HCT116 (cell line): ENCODE results near the gene ITGAD. TPM values are rescaled to one million over a fixed set of nuclear protein-coding genes. Genes with fewer than 3 reads are reported as not detected.

Source experiments
- ATAC-seq: fragments of 200-7000 bp; cut with Tn5 transposase; 2 replicates; pipeline ENCODE4 v1.9.1; 2020; ENCODE audit warnings: mild to moderate bottlenecking, moderate library complexity
- BruUV-seq: library from RNA; stranded (reverse); fragments of 400-500 nt; replicated peaks from 2 replicates; lab custom pipeline; 2021; lab: Mats Ljungman, UMichigan
- CTCF ChIA-PET: fragments of 300-600 bp; sonication (Branson Sonifier 250); formaldehyde crosslinking; loops from one replicate; lab custom pipeline; 2021; ENCODE audit warnings: antibody characterized with exemption; lab: Charles Lee
- POLR2A ChIA-PET: fragments of 300-600, 350-600 bp; sonication (Branson Sonifier 250); formaldehyde crosslinking; loops from one replicate; lab custom pipeline; 2021; ENCODE audit warnings: antibody characterized with exemption; lab: Charles Lee
- RAD21 ChIA-PET, 2 experiments: fragments of 300-600 bp; sonication (Branson Sonifier 250); formaldehyde crosslinking; loops; one replicate each; lab custom pipeline; 2023; ENCODE audit warnings: low total read pairs in 2 of 2; ENCODE audit not compliant: uncharacterized antibody in 2 of 2, unreplicated experiment in 2 of 2, low non-redundant PET in 1 of 2; lab: Charles Lee
- DNase-seq: peaks from one replicate; pipeline ENCODE4 v3.0.0-alpha.2; 2010; ENCODE audit warnings: low read depth, low spot score
- H2AFZ ChIP-seq: fragments of 200-600 bp; shearing (Covaris generic), sonication (generic); 2 replicates; pipeline ENCODE4 v1.6.1; 2017; ENCODE audit warnings: low read depth, mixed run types, mixed read lengths, antibody characterized with exemption, low read length; ENCODE audit not compliant: poor library complexity, severe bottlenecking
- H3K27ac ChIP-seq: 2 replicates; pipeline ENCODE4 v1.5.1; 2012; ENCODE audit warnings: low read depth, low read length
- H3K27me3 ChIP-seq: fragments of 200-600 bp; sonication (generic); 2 replicates; pipeline ENCODE4 v1.6.1; 2016; ENCODE audit warnings: mixed run types, low read length, mixed read lengths; ENCODE audit not compliant: insufficient read depth
- H3K36me3 ChIP-seq, 2 experiments: fragments of 200-500 bp in 1 of 2; fragments of 200-600 bp in 1 of 2; sonication (Bioruptor generic) in 1 of 2; sonication (generic) in 1 of 2; 2 replicates each; pipeline versions ENCODE4 v1.5.1 to v1.6.1; 2014 to 2016; ENCODE audit warnings: low read length in 2 of 2, inconsistent platforms in 1 of 2, mixed read lengths in 1 of 2, mixed run types in 1 of 2; ENCODE audit not compliant: insufficient read depth in 2 of 2, control insufficient read depth in 1 of 2
- H3K4me1 ChIP-seq, 2 experiments: fragments of 200-600 bp in 1 of 2; sonication (generic) in 1 of 2; 2 replicates each; pipeline versions ENCODE4 v1.5.1 to v1.6.1; 2012 to 2017; ENCODE audit warnings: low read length in 2 of 2, inconsistent platforms in 1 of 2, mild to moderate bottlenecking in 1 of 2, mixed read lengths in 1 of 2, mixed run types in 1 of 2, moderate library complexity in 1 of 2; ENCODE audit not compliant: insufficient read depth in 2 of 2, control insufficient read depth in 1 of 2
- H3K4me2 ChIP-seq: fragments of 200-600 bp; sonication (generic); 2 replicates; pipeline ENCODE4 v1.6.1; 2017; ENCODE audit warnings: mixed run types, low read length, mixed read lengths
- H3K4me3 ChIP-seq, 2 experiments: fragments of 200-600 bp in 1 of 2; sonication (generic) in 1 of 2; replicated peaks in 1 of 2; 2 replicates each; pipeline ENCODE4 v1.5.1; 2011 to 2016; ENCODE audit warnings: low read length in 2 of 2, control low read depth in 1 of 2, low read depth in 1 of 2, mild to moderate bottlenecking in 1 of 2, mixed read lengths in 1 of 2, mixed run types in 1 of 2
- H3K79me2 ChIP-seq: fragments of 200-600 bp; sonication (generic); 2 replicates; pipeline ENCODE4 v1.6.1; 2017; ENCODE audit warnings: mild to moderate bottlenecking, mixed run types, low read length, moderate library complexity, mixed read lengths; ENCODE audit not compliant: insufficient read depth
- H3K9ac ChIP-seq: fragments of 200-600 bp; sonication (generic); 2 replicates; pipeline ENCODE4 v1.6.1; 2016; ENCODE audit warnings: low read length, mixed read lengths
- H3K9me2 ChIP-seq: fragments of 200-600 bp; sonication (generic), shearing (Covaris generic); 2 replicates; pipeline ENCODE4 v1.6.1; 2017; ENCODE audit warnings: mixed run types, mild to moderate bottlenecking, moderate library complexity; ENCODE audit not compliant: insufficient read depth
- H3K9me3 ChIP-seq, 2 experiments: fragments of 200-500 bp in 1 of 2; fragments of 200-600 bp in 1 of 2; sonication (Bioruptor generic) in 1 of 2; sonication (generic) in 1 of 2; 2 replicates each; pipeline ENCODE4 v1.6.1; 2014 to 2017; ENCODE audit warnings: low read length in 2 of 2, mixed read lengths in 2 of 2, inconsistent platforms in 1 of 2, low read depth in 1 of 2, mild to moderate bottlenecking in 1 of 2, mixed run types in 1 of 2, moderate library complexity in 1 of 2; ENCODE audit not compliant: control insufficient read depth in 1 of 2, insufficient read depth in 1 of 2
- H4K20me1 ChIP-seq: fragments of 200-600 bp; sonication (generic), shearing (Covaris generic); 2 replicates; pipeline ENCODE4 v1.6.1; 2017; ENCODE audit warnings: mixed run types, mild to moderate bottlenecking, moderate library complexity; ENCODE audit not compliant: insufficient read depth
- CBX3 ChIP-seq: IDR thresholded peaks from 2 replicates; pipeline ENCODE4 v1.6.1; 2012; ENCODE audit warnings: low read depth
- CEBPB ChIP-seq: IDR thresholded peaks from 2 replicates; pipeline ENCODE4 v1.6.1; 2012; ENCODE audit warnings: low read depth
- CTCF ChIP-seq, 3 experiments: fragments of 200-600 bp in 1 of 3; sonication (generic) in 1 of 3; IDR thresholded peaks in 2 of 3; conservative IDR thresholded peaks in 1 of 3; 2 replicates each; pipeline ENCODE4 v1.5.1; 2012 to 2017; ENCODE audit warnings: low read depth in 2 of 3, low read length in 2 of 3, antibody characterized with exemption in 1 of 3, borderline replicate concordance in 1 of 3, control low read depth in 1 of 3, mild to moderate bottlenecking in 1 of 3, mixed read lengths in 1 of 3, mixed run types in 1 of 3, moderate library complexity in 1 of 3; ENCODE audit not compliant: insufficient read depth in 1 of 3
- EGR1 ChIP-seq: IDR thresholded peaks from 2 replicates; pipeline ENCODE4 v1.6.1; 2012; ENCODE audit warnings: low read depth
- RAD21 ChIP-seq: IDR thresholded peaks from 2 replicates; pipeline ENCODE4 v1.6.1; 2012; ENCODE audit warnings: low read depth, mild to moderate bottlenecking
- REST ChIP-seq: IDR thresholded peaks from 2 replicates; pipeline ENCODE4 v1.6.1; 2012; ENCODE audit warnings: low read depth
- intact Hi-C: fragments of 100-400 bp; cut with micrococcal nuclease; formaldehyde crosslinking; loops from 2 replicates; pipeline ENCODE4 v1.10.0; 2022
- total RNA-seq: library from RNA; stranded (reverse); gene quantifications from one replicate; pipeline ENCODE4 v1.2.1, GENCODE V29; 2021; ENCODE audit not compliant: unreplicated experiment

ITGAD gene
- total RNA-seq, 1 experiment from 2014 or later, result 0.12 TPM

- no peak overlapping the region for H2AFZ ChIP-seq
- H4K20me1 ChIP-seq, result no peaks in the 10 kb centered on the region
- H3K4me2 ChIP-seq, result peak overlapping the region; percentile 84
- H3K9ac ChIP-seq, result peak overlapping the region; percentile 57
- no peaks in the 10 kb centered on the region for H3K27me3 ChIP-seq
- peak overlapping the region; percentile 79 for H3K27ac ChIP-seq
- ATAC-seq, result no peak
- peaks cover 28% of the 10 kb centered on the region for H3K79me2 ChIP-seq
- intact Hi-C loops, result no loop called here
- H3K4me1 ChIP-seq, result peaks cover 3 to 34% of the 10 kb centered on the region in 2 experiments; a peak in 3 of 4 replicates
- H3K9me3 ChIP-seq, result no peaks in the 10 kb centered on the region
- H3K4me3 ChIP-seq, result peak overlapping the region; percentile 69 to 70
- H3K9me2 ChIP-seq, result no peaks in the 10 kb centered on the region
- DNase-seq, result peak; percentile 56
- TSS peak; percentile 80 for BruUV-seq
- ChIA-PET CTCF (interaction anchor here (0.7 to 3.4 kb wide), 17 partner anchors 9 to 507 kb away, joined by 3 to 32 read pairs (median 7); partner anchors contain the start of genes HSD3B7, KAT8, TGFB1I1 and ZNF267), RAD21 (no interaction called here)
- TF ChIP-seq RAD21 (peak; percentile 52), REST (no peak), CTCF (IDR thresholded peaks at IDR 0.05 in 2 of 3, conservative IDR thresholded peaks at IDR 0.05 in 1 of 3; ENCODE audit: borderline replicate concordance in 1 of 3, insufficient read depth in 1 of 3, low read depth in 2 of 3, low read length in 2 of 3) (peak; percentile 53 to 75 (median 69); a peak in 5 of 6 replicates), EGR1 (no peak), CEBPB (0 out of 2 replicates have a peak, but pooled peaks have one; percentile 7), CBX3 (peak; percentile 32; the same call in 1 of the 2 replicates)
- TF ChIP-seq, all 23 proteins: peak for 4
- POLR2A ChIA-PET, result interaction anchor here (1.1 to 2.1 kb wide), 4 partner anchors 9 to 413 kb away, joined by 5 to 12 read pairs (median 6); partner anchors contain the start of genes KAT8 and ZNF267
- H3K36me3 ChIP-seq, result no peaks in the 10 kb centered on the region
These were observed 67.5 kb downstream of the ITGAD start for GRCh38 chr16:31460582-31461002.
